HG03025 (cell line): ENCODE results near the gene NAXE.
"Not testable (repeated sequence)": the region's sequence is repeated elsewhere in the genome, so short reads cannot be mapped to it uniquely, and the experiment has no call there.

ENCODE experiments used
- ATAC-seq: cut with Tn5 transposase; IDR thresholded peaks from one replicate; pipeline ENCODE4 v1.9.1; 2021; ENCODE audit warnings: mild to moderate bottlenecking, moderate library complexity; ENCODE audit not compliant: unreplicated experiment, low FRiP score

Gene NAXE

GRCh38 chr1:156591432-156592157 lies at the start of gene NAXE:
NAXE (plus strand) TSS chr1:156591776; CDS start chr1:156591805, 29 bp downstream.
- peak; percentile 70 for ATAC-seq

GRCh38 chr1:156543066-156543465 lies 48.5 kb upstream of the NAXE start:
- ATAC-seq, result no peak

- no peak for ATAC-seq
Measured at GRCh38 chr1:156544592-156545102, 46.9 kb upstream of the NAXE start.

- no peak for ATAC-seq
Measured at GRCh38 chr1:156546267-156546666, 45.3 kb upstream of the NAXE start.

GRCh38 chr1:156547434-156547833 lies 44.1 kb upstream of the NAXE start:
- no peak for ATAC-seq

- ATAC-seq, result no peak
Measured at GRCh38 chr1:156547982-156548381, 43.6 kb upstream of the NAXE start.

- no peak for ATAC-seq
Measured at GRCh38 chr1:156549390-156549789, 42.2 kb upstream of the NAXE start.

GRCh38 chr1:156549831-156550230 lies 41.7 kb upstream of the NAXE start:
- ATAC-seq, result no peak

- ATAC-seq, result no peak
Measured at GRCh38 chr1:156550346-156550745, 41.2 kb upstream of the NAXE start.

GRCh38 chr1:156551066-156551643 lies 40.4 kb upstream of the NAXE start:
- ATAC-seq, result no peak

GRCh38 chr1:156551869-156552268 lies 39.7 kb upstream of the NAXE start:
- ATAC-seq, result no peak

GRCh38 chr1:156552518-156552917 lies 39.1 kb upstream of the NAXE start:
- no peak for ATAC-seq

GRCh38 chr1:156552937-156553336 lies 38.6 kb upstream of the NAXE start:
- ATAC-seq, result not testable (repeated sequence)

- ATAC-seq, result no peak
Measured at GRCh38 chr1:156553860-156554485, 37.6 kb upstream of the NAXE start.

- no peak for ATAC-seq
Measured at GRCh38 chr1:156554971-156555370, 36.6 kb upstream of the NAXE start.

- ATAC-seq, result no peak
Measured at GRCh38 chr1:156555715-156556114, 35.9 kb upstream of the NAXE start.

GRCh38 chr1:156556354-156556753 lies 35.2 kb upstream of the NAXE start:
- no peak for ATAC-seq

GRCh38 chr1:156559086-156559796 lies 32.3 kb upstream of the NAXE start:
- ATAC-seq, result no peak

- ATAC-seq, result no peak
Measured at GRCh38 chr1:156559797-156560385, 31.7 kb upstream of the NAXE start.

GRCh38 chr1:156560585-156561163 lies 30.9 kb upstream of the NAXE start:
- ATAC-seq, result no peak
